IgD-negative memory B cell (primary cell): ENCODE data around the gene IMPACT. TPM values are rescaled to one million over a fixed set of nuclear protein-coding genes. Genes with fewer than 3 reads are reported as not detected.

Source experiments
- polyA plus RNA-seq: library from polyadenylated mRNA; unstranded; fragments of 300-500 nt; fragmentation: Illumina TruSeq; gene quantifications from one replicate; pipeline ENCODE4 v1.2.3, GENCODE V29; 2021

IMPACT gene
- polyA plus RNA-seq, 1 donor from 2014 or later: 9.2 TPM

Other genes starting within 250 kb of the IMPACT start
- gene OSBPL1A, start 28.8 kb upstream of the IMPACT start, polyA plus RNA-seq: 0.84 TPM
- gene HRH4, start 34.0 kb downstream of the IMPACT start, polyA plus RNA-seq: not detected